ENCODE data around the gene EEF2. TPM values are rescaled to one million over a fixed set of nuclear protein-coding genes. Genes with fewer than 3 reads are reported as not detected.
A peak's percentile ranks its signal among the peaks of the same experiment; 100 is the strongest.

Gene EEF2
- total RNA-seq, 1 donor from 2014 or later: 1,960 TPM

DNA sequence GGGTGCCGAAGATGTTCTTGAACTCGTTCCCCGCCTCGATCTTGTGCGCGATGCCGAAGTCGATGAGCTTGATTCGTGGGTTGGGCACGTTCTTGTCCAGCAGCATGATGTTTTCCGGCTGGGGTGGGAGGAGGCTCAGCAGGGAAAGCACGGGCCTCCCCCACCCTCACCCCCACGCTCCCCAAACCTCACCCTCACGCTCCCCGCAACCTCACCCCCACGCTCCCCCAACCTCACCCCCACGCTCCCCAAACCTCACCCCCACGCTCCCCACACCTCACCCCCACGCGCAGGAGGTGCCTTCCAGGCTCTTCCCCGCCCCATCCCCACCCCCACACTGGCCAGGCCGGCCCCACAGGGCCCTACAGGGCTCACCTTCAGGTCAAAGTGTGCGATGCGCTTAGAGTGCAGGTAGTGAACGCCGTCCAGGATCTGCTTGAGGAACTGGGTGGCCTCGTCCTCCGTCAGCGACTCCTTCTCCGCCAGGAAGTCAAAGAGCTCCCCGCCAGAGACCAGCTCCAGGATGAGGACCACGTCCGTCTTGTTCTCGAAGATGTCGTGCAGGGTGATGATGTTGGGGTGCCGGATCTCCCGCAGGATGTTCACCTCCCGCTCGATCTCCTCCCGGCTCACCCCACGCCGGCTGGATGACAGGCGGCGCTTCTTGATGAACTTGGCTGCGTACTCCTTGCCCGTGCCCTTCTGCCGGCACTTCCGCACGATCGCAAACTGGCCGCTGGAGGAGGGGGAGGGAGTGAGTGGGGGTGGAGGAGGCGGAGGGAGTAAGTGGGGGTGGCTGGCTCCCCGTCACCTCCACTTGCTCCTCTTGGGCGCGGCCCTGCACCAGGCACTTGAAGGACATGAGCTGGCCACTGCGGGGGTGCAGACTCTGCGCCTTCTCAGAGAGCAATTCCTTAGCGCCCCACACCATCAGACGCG, 20.7 kb downstream of the EEF2 start:
- ATAC-seq (no peak), DNase-seq (no peak)
- intact Hi-C loops (cut with DNase I): no loop called here
- H3K36me3 ChIP-seq: peaks cover 77% of the 10 kb centered on the region
- no peak overlapping the region for H3K4me3 ChIP-seq
- H3K4me1 ChIP-seq: peaks cover 34% of the 10 kb centered on the region
- TF ChIP-seq, protein P1, sequence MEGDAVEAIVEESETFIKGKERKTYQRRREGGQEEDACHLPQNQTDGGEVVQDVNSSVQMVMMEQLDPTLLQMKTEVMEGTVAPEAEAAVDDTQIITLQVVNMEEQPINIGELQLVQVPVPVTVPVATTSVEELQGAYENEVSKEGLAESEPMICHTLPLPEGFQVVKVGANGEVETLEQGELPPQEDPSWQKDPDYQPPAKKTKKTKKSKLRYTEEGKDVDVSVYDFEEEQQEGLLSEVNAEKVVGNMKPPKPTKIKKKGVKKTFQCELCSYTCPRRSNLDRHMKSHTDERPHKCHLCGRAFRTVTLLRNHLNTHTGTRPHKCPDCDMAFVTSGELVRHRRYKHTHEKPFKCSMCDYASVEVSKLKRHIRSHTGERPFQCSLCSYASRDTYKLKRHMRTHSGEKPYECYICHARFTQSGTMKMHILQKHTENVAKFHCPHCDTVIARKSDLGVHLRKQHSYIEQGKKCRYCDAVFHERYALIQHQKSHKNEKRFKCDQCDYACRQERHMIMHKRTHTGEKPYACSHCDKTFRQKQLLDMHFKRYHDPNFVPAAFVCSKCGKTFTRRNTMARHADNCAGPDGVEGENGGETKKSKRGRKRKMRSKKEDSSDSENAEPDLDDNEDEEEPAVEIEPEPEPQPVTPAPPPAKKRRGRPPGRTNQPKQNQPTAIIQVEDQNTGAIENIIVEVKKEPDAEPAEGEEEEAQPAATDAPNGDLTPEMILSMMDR (IDR thresholded peaks at IDR 0.05): no peak
- H3K9me3 ChIP-seq: no peaks in the 10 kb centered on the region
- H3K27ac ChIP-seq: no peak overlapping the region
- no peaks in the 10 kb centered on the region for H3K27me3 ChIP-seq

- ATAC-seq (no peak), DNase-seq (no peak)
- no peak overlapping the region for H3K27ac ChIP-seq
- intact Hi-C loops (cut with DNase I): no loop called here
- TF ChIP-seq, protein P1 (IDR thresholded peaks at IDR 0.05): no peak
- peaks cover 85% of the 10 kb centered on the region for H3K36me3 ChIP-seq
- H3K4me3 ChIP-seq: no peak overlapping the region
- H3K27me3 ChIP-seq: no peaks in the 10 kb centered on the region
- peaks cover 26% of the 10 kb centered on the region for H3K4me1 ChIP-seq
- H3K9me3 ChIP-seq: no peaks in the 10 kb centered on the region
Measured at GRCh38 chr19:3963458-3964255, 21.6 kb downstream of the EEF2 start.

DNA sequence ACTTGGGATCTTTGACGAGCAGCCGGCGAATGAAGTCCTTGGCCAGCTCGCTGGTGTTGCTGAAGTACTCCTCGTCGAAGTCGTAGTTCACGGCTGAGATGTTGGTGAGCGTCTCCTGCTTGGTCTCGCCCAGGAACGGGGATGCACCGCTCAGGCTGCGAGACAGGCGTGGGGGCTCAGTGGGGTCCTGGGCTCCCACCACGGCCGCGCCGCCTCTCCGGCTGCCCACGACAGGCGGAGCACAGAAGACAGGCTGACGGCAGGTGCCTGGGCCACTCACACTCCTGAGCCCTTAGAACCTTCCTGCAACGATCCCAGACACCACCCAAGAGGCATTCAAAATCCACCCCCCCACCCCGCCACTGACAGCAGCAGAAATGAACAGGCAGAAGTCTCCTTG, 24.3 kb downstream of the EEF2 start:
- DNase-seq (no peak), ATAC-seq (no peak)
- Histone ChIP-seq H3K4me3 (no peak overlapping the region), H3K27me3 (no peaks in the 10 kb centered on the region), H3K36me3 (peaks cover 82% of the 10 kb centered on the region), H3K9me3 (no peaks in the 10 kb centered on the region), H3K4me1 (peaks cover 4% of the 10 kb centered on the region), H3K27ac (no peak overlapping the region)
- TF ChIP-seq, protein P1 (IDR thresholded peaks at IDR 0.05): no peak
- intact Hi-C loops (cut with DNase I): no loop called here

DNA sequence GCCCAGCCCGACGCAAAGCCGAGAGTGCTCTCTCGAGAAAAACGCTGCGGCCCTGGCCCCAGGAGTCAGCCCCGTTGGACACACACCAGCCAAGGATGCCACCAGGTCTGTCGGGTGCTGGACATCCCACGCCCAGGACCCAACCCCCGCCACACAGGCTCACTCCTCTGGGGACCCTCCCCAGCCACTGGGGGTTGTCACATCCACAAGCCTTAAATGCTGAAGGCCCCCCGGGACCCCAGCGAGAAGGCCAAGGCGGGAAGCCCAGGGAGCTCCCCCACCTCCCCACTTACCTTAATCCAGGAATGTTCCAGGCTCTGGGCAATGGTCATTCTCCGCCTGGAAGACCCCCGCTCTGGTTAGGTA, 25.5 kb downstream of the EEF2 start:
- H3K27me3 ChIP-seq: no peaks in the 10 kb centered on the region
- no peaks in the 10 kb centered on the region for H3K9me3 ChIP-seq
- no peaks in the 10 kb centered on the region for H3K4me1 ChIP-seq
- H3K4me3 ChIP-seq: no peak overlapping the region
- DNase-seq (no peak), ATAC-seq (no peak)
- H3K36me3 ChIP-seq: peaks cover 76% of the 10 kb centered on the region
- intact Hi-C loops (cut with DNase I): no loop called here
- TF ChIP-seq, protein P1 (IDR thresholded peaks at IDR 0.05): no peak
- no peak overlapping the region for H3K27ac ChIP-seq

DNA sequence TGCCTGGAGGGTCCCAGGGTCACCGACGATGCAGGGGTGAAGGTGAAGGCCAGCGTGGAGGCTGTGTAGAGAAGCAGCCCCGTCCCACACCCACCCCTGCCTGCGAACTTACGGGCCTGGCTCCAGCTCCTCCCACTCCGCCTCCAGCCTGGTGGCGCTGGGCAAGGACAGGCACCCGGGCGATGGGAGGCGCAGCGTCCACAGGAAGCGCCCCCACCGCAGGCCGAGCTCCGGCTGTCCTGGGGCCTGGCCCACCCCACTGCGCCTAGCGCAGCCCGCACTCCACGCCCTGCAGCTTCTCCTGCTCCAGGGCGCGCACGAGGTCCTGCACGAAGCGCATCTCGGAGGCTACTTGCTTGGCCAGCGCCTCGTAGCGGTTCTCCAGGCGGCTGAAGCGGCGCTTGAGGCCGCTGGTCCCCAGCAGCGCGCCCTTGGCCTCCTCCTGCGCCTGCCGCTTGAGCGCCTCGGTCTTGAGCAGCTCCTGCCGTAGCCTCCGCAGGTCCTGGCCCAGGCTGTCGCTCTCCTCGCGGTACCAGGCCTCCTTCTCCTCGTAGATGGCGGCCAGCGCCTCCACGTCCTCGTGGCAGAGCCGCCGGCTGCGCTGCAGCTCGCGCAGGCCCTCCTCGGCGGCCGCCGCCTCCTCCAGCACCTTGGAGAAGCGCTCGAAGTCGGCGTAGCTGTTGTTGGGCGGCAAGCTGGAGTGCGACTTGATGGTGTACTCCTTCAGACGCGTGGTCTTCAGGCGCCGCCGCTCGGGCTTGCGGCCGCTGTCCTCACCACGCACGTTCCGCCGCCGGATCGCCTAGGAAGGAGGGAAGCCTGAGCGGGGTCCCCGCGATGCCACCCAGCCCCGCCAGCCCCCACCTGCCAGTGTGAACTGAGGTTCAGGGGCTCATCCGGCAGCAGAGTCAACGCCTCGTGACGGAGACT, 26.2 kb downstream of the EEF2 start:
- Histone ChIP-seq H3K27ac (no peak overlapping the region), H3K9me3 (no peaks in the 10 kb centered on the region), H3K4me1 (no peaks in the 10 kb centered on the region), H3K27me3 (no peaks in the 10 kb centered on the region), H3K36me3 (peaks cover 71% of the 10 kb centered on the region), H3K4me3 (no peak overlapping the region)
- ATAC-seq (peak; percentile 21), DNase-seq (no peak)
- intact Hi-C loops (cut with DNase I): no loop called here
- TF ChIP-seq, protein P1 (IDR thresholded peaks at IDR 0.05): no peak

Measured in upper lobe of right lung (tissue), 1 donor.